Gastroesophageal sphincter (tissue), 4 donors: ENCODE results near the gene UBE2I. TPM values are rescaled to one million over a fixed set of nuclear protein-coding genes. Genes with fewer than 3 reads are reported as not detected.

Experiments used
- ATAC-seq: fragments of 150-250 bp; one replicate; pipeline ENCODE4 v1.9.1; 2016; ENCODE audit warnings: mild to moderate bottlenecking, moderate library complexity
- H3K27ac ChIP-seq, 4 donors: fragments of 200-600 bp; sonication (generic) in 3 of 4; 1 replicate in 3 of 4; 2 replicates in 1 of 4; pipeline ENCODE4 v1.5.1; 2016 to 2019
- H3K27me3 ChIP-seq: fragments of 200-600 bp; sonication (generic); one replicate; pipeline ENCODE4 v1.5.1; 2019
- H3K36me3 ChIP-seq, 2 donors: fragments of 200-600 bp; sonication (generic); one replicate each; pipeline ENCODE4 v1.5.1; 2019; ENCODE audit warnings: control low read depth in 1 of 2
- H3K4me1 ChIP-seq, 3 donors: fragments of 200-600 bp; sonication (generic); 1 replicate in 2 of 3; 2 replicates in 1 of 3; pipeline ENCODE4 v1.5.1; 2016 to 2019; ENCODE audit warnings: control low read depth in 2 of 3
- H3K4me3 ChIP-seq, 2 donors: fragments of 200-600 bp; sonication (generic); one replicate each; pipeline ENCODE4 v1.5.1; 2019; ENCODE audit warnings: mild to moderate bottlenecking in 1 of 2, moderate library complexity in 1 of 2
- H3K9me3 ChIP-seq, 3 donors: fragments of 200-600 bp; sonication (generic); one replicate each; pipeline ENCODE4 v1.5.1; 2017 to 2019; ENCODE audit warnings: control low read depth in 2 of 3
- EP300 ChIP-seq: sonication (generic); formaldehyde crosslinking; IDR thresholded peaks from one replicate; pipeline ENCODE4 v1.6.1; 2017; ENCODE audit warnings: antibody characterized with exemption, mild to moderate bottlenecking
- POLR2A ChIP-seq, 2 donors: fragments of 450-650 bp; IDR thresholded peaks; one replicate each; pipeline ENCODE4 v1.6.1; 2017; ENCODE audit warnings: antibody characterized with exemption in 2 of 2, mild to moderate bottlenecking in 2 of 2, moderate library complexity in 1 of 2
- POLR2AphosphoS5 ChIP-seq: sonication (generic); formaldehyde crosslinking; IDR thresholded peaks from one replicate; pipeline ENCODE4 v1.6.1; 2017; ENCODE audit warnings: antibody characterized with exemption
- WGBS, 2 donors: methylation state at CpG; one replicate each; pipeline ENCODE4 v1.1.5; 2018; ENCODE audit warnings: low coverage in 1 of 2; 5-methylcytosine and 5-hydroxymethylcytosine counted together
- total RNA-seq, 4 donors: library from RNA; depleted of rRNA; stranded (reverse); fragments of >200 nt; gene quantifications; one replicate each; pipeline ENCODE4 v1.1.0, GENCODE V29; 2016
- TF ChIP-seq, protein P1 (sequence below), 4 experiments: fragments of 200-600 bp in 2 of 4; fragments of 450-650 bp in 2 of 4; sonication (generic) in 1 of 4; IDR thresholded peaks; one replicate each; pipeline ENCODE4 v1.5.1; 2017 to 2019; ENCODE audit warnings: antibody characterized with exemption in 4 of 4, mild to moderate bottlenecking in 2 of 4, moderate library complexity in 2 of 4

The UBE2I gene
- total RNA-seq, 4 donors from 2014 or later, result 53.3 to 95.9 (median 76.9) TPM

DNA sequence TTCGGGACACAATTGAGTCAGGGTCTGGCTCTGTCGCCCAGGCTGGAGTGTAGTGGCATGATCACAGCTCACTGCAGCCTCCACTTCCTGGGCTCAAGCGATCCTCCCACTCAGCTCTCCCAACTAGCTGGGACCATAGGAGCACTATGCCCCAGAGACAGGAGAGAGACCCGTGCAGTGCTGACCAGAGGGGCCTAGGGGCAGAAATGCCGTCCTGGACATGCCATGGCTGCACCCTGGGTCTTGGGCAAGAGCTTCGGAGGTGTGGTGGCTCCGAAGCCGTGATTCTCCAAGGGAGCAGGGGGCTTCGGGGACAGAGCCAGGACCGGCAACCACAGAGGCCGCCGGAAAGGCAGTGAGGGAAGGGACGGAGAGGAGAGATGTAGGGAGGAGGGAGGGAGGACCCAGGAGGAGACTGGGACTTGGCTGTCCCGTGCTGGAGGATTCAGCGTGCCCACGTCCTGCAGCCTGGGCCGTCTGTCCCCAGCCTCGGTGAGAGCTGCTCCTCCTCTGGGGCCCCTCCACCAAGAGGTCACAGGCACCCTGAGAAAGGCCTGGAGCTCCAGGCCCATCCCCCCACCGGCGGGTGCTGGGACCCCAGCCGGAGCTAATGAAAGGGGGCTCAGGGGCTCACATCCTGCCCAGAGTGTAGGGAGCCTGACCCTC, 31.7 kb upstream of the UBE2I start:
- Histone ChIP-seq H3K27me3 (peaks cover 85% of the 10 kb centered on the region), H3K4me1 (no peaks in the 10 kb centered on the region), H3K9me3 (peaks cover 0 to 8% (median 0%) of the 10 kb centered on the region in 3 donors), H3K36me3 (no peaks in the 10 kb centered on the region), H3K4me3 (no peak overlapping the region), H3K27ac (no peak overlapping the region)
- 18% methylated on average over 4 of the region's 21 CpGs; no CpG with 5 or more reads in 1 of the 2 donors for WGBS, 2 donors
- TF ChIP-seq POLR2A (IDR thresholded peaks at IDR 0.05) (no peak), EP300 (no peak), POLR2AphosphoS5 (no peak)
- TF ChIP-seq, protein P1, sequence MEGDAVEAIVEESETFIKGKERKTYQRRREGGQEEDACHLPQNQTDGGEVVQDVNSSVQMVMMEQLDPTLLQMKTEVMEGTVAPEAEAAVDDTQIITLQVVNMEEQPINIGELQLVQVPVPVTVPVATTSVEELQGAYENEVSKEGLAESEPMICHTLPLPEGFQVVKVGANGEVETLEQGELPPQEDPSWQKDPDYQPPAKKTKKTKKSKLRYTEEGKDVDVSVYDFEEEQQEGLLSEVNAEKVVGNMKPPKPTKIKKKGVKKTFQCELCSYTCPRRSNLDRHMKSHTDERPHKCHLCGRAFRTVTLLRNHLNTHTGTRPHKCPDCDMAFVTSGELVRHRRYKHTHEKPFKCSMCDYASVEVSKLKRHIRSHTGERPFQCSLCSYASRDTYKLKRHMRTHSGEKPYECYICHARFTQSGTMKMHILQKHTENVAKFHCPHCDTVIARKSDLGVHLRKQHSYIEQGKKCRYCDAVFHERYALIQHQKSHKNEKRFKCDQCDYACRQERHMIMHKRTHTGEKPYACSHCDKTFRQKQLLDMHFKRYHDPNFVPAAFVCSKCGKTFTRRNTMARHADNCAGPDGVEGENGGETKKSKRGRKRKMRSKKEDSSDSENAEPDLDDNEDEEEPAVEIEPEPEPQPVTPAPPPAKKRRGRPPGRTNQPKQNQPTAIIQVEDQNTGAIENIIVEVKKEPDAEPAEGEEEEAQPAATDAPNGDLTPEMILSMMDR (IDR thresholded peaks at IDR 0.05), result no peak
- no peak for ATAC-seq

DNA sequence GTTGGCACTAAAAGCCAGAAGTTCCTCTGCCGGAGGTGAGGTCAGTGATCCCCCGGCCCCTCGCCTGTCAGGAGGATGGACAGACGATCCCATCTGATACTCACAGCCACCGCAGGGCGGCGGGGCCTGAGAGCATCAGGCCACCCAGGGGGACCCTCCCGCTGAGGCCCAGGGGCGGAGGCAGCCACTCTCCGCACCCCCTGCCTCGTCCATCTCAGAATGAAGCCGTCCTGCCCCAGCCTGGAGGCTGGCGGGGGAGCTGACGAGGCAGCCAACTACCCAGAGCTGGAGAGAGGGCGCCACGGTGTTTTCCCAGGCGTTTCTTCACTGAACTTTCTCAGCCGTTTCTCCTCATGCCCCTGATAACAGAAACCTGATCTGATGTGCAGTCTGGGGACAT, 31.0 kb upstream of the UBE2I start:
- TF ChIP-seq, protein P1 (IDR thresholded peaks at IDR 0.05), result no peak
- TF ChIP-seq POLR2AphosphoS5 (no peak), POLR2A (IDR thresholded peaks at IDR 0.05) (no peak), EP300 (no peak)
- no peak for ATAC-seq
- H3K36me3 ChIP-seq, result no peaks in the 10 kb centered on the region
- peaks cover 85% of the 10 kb centered on the region for H3K27me3 ChIP-seq
- H3K4me3 ChIP-seq, result no peak overlapping the region
- no peaks in the 10 kb centered on the region for H3K4me1 ChIP-seq
- H3K9me3 ChIP-seq, result peaks cover 0 to 5% (median 0%) of the 10 kb centered on the region in 3 donors
- no peak overlapping the region for H3K27ac ChIP-seq
- no CpG with 5 or more reads among the region's 18 CpGs for WGBS, 2 donors

- 67% methylated on average over 1 of the region's 30 CpGs; no CpG with 5 or more reads in 1 of the 2 donors for WGBS, 2 donors
- H3K27me3 ChIP-seq, result peaks cover 85% of the 10 kb centered on the region
- no peak overlapping the region for H3K27ac ChIP-seq
- H3K4me3 ChIP-seq, result no peak overlapping the region
- no peak for TF ChIP-seq POLR2A (IDR thresholded peaks at IDR 0.05)
- no peak for TF ChIP-seq POLR2AphosphoS5
- TF ChIP-seq EP300, result no peak
- TF ChIP-seq, protein P1 (IDR thresholded peaks at IDR 0.05), result no peak
- ATAC-seq, result no peak
- H3K9me3 ChIP-seq, result no peaks in the 10 kb centered on the region
- no peaks in the 10 kb centered on the region for H3K4me1 ChIP-seq
- H3K36me3 ChIP-seq, result no peaks in the 10 kb centered on the region
Measured at GRCh38 chr16:1279081-1279944, 30.1 kb upstream of the UBE2I start.

GRCh38 chr16:1279945-1280589, 29.4 kb upstream of the UBE2I start:
- Histone ChIP-seq H3K9me3 (no peaks in the 10 kb centered on the region), H3K36me3 (no peaks in the 10 kb centered on the region), H3K27ac (no peak overlapping the region), H3K27me3 (peaks cover 89% of the 10 kb centered on the region), H3K4me3 (no peak overlapping the region), H3K4me1 (no peaks in the 10 kb centered on the region)
- TF ChIP-seq, protein P1 (IDR thresholded peaks at IDR 0.05), result no peak
- TF ChIP-seq EP300 (no peak), POLR2AphosphoS5 (no peak), POLR2A (IDR thresholded peaks at IDR 0.05) (no peak)
- no peak for ATAC-seq
- WGBS, 2 donors, result no CpG with 5 or more reads among the region's 29 CpGs
